Ishikawa (cell line): ENCODE measurements around the gene DSG1.

ENCODE experiments used
- CEBPB ChIP-seq: IDR thresholded peaks from 2 replicates; pipeline ENCODE4 v1.6.1; 2012
- CREB1 ChIP-seq: IDR thresholded peaks from 2 replicates; pipeline ENCODE4 v1.6.1; 2012; ENCODE audit warnings: low read depth
- EGR1 ChIP-seq: IDR thresholded peaks from 2 replicates; pipeline ENCODE4 v1.6.1; 2012
- EP300 ChIP-seq: IDR thresholded peaks from 2 replicates; pipeline ENCODE4 v1.6.1; 2012; ENCODE audit warnings: borderline replicate concordance
- FOXM1 ChIP-seq: IDR thresholded peaks from 2 replicates; pipeline ENCODE4 v1.6.1; 2012; ENCODE audit warnings: low read depth, borderline replicate concordance
- NFIC ChIP-seq: IDR thresholded peaks from 2 replicates; pipeline ENCODE4 v1.6.1; 2012
- RAD21 ChIP-seq: IDR thresholded peaks from 2 replicates; pipeline ENCODE4 v1.6.1; 2012; ENCODE audit warnings: low read depth
- REST ChIP-seq: IDR thresholded peaks from 2 replicates; pipeline ENCODE4 v1.6.1; 2012; ENCODE audit warnings: low read depth, mild to moderate bottlenecking
- TAF1 ChIP-seq: IDR thresholded peaks from 2 replicates; pipeline ENCODE4 v1.6.1; 2012; ENCODE audit warnings: low read depth, mild to moderate bottlenecking
- TCF12 ChIP-seq: IDR thresholded peaks from 2 replicates; pipeline ENCODE4 v1.6.1; 2012; ENCODE audit warnings: low read depth
- TEAD4 ChIP-seq: IDR thresholded peaks from 2 replicates; pipeline ENCODE4 v1.6.1; 2012
- USF1 ChIP-seq: IDR thresholded peaks from 2 replicates; pipeline ENCODE4 v1.6.1; 2012
- YY1 ChIP-seq: IDR thresholded peaks from 2 replicates; pipeline ENCODE4 v1.6.1; 2012; ENCODE audit warnings: low read depth
- ZBTB7A ChIP-seq: IDR thresholded peaks from 2 replicates; pipeline ENCODE4 v1.6.1; 2012; ENCODE audit warnings: low read depth
- TF ChIP-seq, protein P1 (sequence below): IDR thresholded peaks from 2 replicates; pipeline ENCODE4 v1.6.1; 2012

Gene DSG1

GRCh38 chr18:31317860-31318259 is at the start of gene DSG1:
DSG1 (plus strand) TSS chr18:31318160; CDS start chr18:31318301, 141 bp downstream.
- TF ChIP-seq TCF12: no peak
- no peak for TF ChIP-seq YY1
- TF ChIP-seq CREB1: no peak
- TF ChIP-seq EP300: no peak
- TF ChIP-seq REST: no peak
- TF ChIP-seq, protein P1, sequence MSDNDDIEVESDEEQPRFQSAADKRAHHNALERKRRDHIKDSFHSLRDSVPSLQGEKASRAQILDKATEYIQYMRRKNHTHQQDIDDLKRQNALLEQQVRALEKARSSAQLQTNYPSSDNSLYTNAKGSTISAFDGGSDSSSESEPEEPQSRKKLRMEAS: no peak

DNA sequence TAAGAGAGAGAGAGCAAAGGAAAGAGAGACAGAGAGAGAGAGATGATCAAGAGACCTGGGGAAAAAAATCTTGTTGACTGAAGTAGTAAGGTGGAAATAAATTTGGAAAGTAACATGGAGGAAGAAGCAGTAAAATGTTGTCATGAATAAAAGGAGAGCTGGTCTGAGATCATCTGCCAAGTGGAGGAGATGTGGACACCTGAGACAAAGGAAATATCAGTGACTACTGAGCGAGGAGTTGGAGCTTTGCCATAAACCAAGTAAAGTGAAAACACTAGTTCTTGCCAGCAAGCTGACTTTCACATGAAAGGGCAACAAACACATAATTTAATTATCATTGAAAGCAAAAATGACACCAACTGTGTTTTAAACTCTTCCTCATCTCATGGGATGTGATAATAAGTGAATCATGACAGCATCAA is 49.0 kb upstream of the DSG1 start:
- TF ChIP-seq NFIC: peak; percentile 64
- TF ChIP-seq, protein P1: no peak
- TF ChIP-seq ZBTB7A: no peak

DNA sequence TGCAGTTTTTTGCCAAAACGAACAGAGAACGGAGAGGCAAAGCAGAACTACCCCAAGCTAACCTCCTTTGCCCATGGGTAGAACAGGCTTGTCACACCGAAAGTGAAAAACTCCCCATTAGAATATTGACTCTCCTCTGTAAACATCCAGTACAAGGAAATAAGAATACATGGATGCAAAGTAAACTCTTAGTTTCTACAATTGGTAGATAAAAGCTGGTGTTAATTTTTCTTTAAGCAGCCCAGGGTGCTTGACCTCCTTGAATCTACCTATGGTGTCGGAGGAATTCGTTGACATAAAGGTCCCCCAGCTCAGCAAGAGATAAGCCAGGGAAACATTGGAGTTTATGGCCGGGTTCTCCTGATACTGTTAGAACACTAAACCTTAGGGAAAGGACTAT is 48.4 kb upstream of the DSG1 start:
- TF ChIP-seq EP300: no peak
- TF ChIP-seq ZBTB7A: no peak
- TF ChIP-seq NFIC: no peak
- no peak for TF ChIP-seq FOXM1

GRCh38 chr18:31270578-31270977 is 47.4 kb upstream of the DSG1 start:
- TF ChIP-seq TEAD4 (no peak), EGR1 (no peak), CEBPB (no peak), FOXM1 (no peak), EP300 (no peak), RAD21 (no peak), REST (no peak), ZBTB7A (no peak), YY1 (no peak), TCF12 (no peak), TAF1 (no peak), CREB1 (no peak), NFIC (no peak), USF1 (no peak)
- TF ChIP-seq, protein P1: no peak

DNA sequence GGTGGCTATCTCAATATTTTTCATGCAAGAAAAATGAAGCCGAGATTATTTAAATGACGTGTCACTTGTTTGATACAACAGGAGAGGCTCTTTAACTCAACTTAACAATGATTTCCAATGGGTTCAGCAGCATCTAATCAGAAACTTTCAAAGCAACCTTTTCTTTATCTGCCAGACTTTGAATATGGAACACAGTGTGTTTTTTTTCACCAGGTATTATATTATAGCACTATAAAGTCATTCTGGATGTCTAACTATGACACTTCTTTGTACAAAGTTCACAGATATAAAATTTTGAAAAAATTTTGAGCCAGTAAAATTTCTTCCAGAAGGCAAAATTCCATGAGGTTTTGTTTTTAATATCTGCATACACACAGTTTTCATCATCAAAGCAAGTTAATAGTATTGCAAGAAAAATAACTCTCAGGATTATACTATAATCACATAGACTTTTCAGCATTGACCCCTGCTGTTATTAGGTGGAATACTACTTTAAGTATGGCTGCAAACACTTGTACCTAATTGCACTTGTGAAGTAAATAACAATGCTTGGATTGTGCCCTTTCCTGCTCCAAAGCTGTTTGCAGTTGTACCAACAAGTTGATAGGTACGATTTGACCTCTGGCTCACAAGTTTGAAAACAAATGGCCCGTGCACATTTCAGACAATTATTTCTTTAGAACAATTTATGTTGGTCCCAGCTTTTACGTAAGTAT is 44.0 kb upstream of the DSG1 start:
- TF ChIP-seq NFIC (0 out of 2 replicates have a peak, but pooled peaks have one; percentile 16), RAD21 (0 out of 2 replicates have a peak, but pooled peaks have one; percentile 7), EP300 (no peak), TCF12 (no peak), USF1 (no peak), REST (no peak), YY1 (no peak)
